Erythroblast (primary cell): ENCODE data around the gene ADARB1.
A peak's percentile ranks its signal among the peaks of the same experiment; 100 is the strongest.
"Not testable (repeated sequence)": the region's sequence is repeated elsewhere in the genome, so short reads cannot be mapped to it uniquely, and the experiment has no call there.

ENCODE experiments used
- DNase-seq, 2 experiments: peaks; one replicate each; lab custom pipeline; 2025; lab: John Stamatoyannopoulos, UW
- GATA1 ChIP-seq: IDR thresholded peaks from 2 replicates; pipeline ENCODE4 v1.6.1; 2011; ENCODE audit warnings: low read depth, mild to moderate bottlenecking, control low read depth, low read length, moderate library complexity
- POLR2A ChIP-seq: IDR thresholded peaks from 2 replicates; pipeline ENCODE4 v1.6.1; 2011; ENCODE audit warnings: mild to moderate bottlenecking, low read length

The ADARB1 gene, protein sequence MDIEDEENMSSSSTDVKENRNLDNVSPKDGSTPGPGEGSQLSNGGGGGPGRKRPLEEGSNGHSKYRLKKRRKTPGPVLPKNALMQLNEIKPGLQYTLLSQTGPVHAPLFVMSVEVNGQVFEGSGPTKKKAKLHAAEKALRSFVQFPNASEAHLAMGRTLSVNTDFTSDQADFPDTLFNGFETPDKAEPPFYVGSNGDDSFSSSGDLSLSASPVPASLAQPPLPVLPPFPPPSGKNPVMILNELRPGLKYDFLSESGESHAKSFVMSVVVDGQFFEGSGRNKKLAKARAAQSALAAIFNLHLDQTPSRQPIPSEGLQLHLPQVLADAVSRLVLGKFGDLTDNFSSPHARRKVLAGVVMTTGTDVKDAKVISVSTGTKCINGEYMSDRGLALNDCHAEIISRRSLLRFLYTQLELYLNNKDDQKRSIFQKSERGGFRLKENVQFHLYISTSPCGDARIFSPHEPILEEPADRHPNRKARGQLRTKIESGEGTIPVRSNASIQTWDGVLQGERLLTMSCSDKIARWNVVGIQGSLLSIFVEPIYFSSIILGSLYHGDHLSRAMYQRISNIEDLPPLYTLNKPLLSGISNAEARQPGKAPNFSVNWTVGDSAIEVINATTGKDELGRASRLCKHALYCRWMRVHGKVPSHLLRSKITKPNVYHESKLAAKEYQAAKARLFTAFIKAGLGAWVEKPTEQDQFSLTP

DNA sequence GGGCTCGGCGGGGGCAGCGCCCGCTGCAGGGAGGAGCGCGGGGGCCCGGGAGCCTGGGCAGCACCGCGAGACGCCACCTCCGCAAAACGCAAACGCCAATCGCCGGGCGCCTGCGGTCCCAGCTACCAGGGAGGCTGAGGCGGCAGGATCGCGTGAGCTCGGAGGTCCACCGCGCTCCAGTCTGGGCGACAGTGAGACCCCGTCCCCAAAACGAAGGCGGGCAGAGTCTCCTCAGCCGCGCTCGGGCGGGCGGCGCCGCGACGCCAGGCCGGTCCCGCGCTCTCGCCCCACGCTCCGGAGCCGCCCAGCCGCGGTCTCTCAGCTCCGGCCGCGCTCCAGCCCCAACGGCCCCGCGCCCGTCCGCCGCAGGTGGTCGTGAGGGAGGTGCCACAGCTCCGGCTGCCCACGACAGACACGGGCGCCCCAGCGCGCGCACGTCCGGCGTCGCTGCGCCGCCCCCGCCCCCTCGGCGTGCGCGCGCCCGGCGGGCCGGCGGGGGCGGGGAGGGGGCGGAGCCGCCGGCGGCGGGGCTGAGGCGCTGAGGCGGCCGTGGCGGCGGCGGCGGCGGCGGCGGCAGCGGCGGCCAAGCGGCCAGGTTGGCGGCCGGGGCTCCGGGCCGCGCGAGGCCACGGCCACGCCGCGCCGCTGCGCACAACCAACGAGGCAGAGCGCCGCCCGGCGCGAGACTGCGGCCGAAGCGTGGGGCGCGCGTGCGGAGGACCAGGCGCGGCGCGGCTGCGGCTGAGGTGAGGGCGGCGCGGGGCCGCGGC is at the start of gene ADARB1:
TSS of gene ADARB1 (plus strand) at position 533 of the 770 bp plus-strand sequence. CDS start 97,077 bp downstream, outside the sequence.
- DNase-seq, result peak; percentile 82 to 87

DNA sequence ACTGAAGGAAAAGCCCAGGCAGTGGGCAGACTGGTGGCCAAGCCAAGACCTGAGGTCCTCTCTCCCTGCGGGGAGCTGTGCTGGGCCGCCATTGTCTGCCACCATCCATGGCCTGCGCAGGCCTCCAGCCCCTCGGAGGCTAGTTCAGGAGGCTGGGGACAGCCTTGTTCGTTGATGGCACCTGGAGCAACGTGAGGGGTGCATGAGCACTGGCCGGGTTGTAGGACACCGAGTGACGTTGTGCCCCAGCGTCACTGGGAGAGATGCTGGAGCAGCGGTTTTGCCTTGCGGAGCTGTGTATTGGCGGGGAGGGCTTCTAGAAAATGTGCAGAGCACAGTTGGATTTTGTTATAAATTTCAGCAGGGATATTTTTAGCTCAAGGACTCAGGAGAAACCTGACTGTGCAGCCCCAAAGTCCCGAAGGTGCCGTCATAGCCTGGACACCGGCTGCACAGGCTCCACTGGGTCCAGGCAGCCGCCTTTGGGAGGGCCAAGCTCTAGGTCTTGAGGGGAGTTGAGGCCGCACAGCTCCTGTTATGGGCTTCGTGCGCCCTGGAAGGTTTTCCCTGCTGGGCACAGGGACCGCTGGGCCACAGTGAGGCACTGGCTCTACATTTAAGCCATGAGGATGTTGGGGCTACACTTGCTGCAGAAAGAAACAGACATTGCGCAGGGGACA is 48.2 kb upstream of the ADARB1 start:
- TF ChIP-seq GATA1 (no peak), POLR2A (no peak)
- DNase-seq, result no peak

More for the DNA sequence above, at the start of gene ADARB1:
- peak; percentile 76 for TF ChIP-seq POLR2A
- TF ChIP-seq GATA1, result no peak

DNA sequence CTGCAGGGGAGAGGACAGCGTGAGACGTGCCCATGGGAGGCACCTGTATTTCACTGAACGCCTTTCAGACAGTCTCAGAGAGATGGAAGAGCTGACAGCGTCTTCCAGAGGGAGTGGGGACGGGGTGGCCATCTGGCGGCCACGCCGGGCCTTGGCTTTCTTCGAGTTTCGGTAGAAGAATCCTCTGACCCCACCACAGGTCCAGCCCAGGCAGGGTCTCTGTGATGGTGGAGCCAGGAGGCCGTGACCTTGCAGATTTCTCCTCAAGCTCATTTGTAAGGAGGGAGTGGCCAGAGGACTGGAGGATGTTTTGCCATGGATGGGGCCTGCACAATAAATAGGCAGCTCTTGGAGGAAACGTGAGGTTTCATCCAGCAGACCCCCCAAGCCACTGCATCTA is 47.6 kb upstream of the ADARB1 start:
- TF ChIP-seq GATA1, result no peak
- no peak for TF ChIP-seq POLR2A
- no peak for DNase-seq

DNA sequence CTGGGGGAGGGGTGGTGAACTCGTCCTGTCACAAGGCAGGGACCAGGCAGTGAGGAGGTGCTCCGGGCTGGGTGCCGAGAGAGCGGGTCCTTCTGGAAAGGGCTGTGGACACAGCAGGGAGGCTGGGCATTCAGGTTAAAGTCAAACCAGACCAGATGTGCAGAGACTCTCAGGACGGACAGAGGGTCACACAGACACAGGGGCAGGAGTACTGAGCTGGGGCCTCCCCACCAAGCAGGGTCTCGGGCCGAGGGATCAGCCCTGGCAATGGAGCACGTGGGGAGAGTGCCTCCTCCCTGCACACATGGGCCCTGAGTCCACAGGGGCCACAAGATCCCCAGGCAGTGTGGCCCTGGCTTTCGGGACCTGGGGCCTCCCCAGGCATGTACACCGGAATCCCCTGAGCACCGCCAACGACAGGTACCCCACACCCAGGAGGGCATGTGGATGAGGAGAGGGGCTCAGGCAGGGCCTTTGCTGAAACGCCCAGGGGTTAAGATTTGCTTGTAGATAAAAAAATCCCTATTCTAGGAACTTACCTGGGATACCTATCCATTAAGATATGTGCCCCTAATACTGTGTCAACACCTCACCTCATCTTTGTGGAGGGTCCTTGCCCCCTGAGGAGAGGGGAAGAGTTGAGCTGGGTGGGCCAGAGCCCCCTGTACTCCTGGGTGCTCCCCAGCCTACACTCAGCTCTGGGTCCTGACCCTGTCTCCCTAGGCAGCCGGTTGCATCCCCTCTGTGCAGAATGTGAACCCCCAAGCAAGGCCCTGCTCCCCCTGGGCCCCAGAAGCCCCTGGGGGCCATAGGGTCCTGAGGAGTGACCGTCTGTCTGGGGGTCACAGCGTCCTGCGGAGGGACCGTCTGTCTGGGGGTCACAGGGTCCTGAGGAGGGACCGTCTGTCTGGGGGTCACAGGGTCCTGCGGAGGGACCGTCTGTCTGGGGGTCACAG is 46.9 kb upstream of the ADARB1 start:
- TF ChIP-seq POLR2A, result no peak
- TF ChIP-seq GATA1, result no peak

DNA sequence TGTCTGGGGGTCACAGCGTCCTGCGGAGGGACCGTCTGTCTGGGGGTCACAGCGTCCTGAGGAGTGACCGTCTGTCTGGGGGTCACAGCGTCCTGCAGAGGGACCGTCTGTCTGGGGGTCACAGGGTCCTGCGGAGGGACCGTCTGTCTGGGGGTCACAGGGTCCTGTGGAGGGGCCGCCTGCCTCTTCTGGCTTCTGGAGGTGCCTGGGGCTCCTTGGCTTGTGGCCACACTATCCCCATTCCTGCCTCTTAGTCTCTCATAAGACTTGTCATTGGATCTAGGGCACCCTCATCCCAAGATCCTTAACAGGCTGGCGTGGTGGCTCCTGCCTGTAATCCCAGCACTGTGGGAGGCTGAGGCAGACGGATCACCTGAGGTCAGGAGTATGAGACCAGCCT is 45.7 kb upstream of the ADARB1 start:
- DNase-seq, result not testable (repeated sequence)

More for the DNA sequence above, 46.9 kb upstream of the ADARB1 start:
- no peak for DNase-seq

DNA sequence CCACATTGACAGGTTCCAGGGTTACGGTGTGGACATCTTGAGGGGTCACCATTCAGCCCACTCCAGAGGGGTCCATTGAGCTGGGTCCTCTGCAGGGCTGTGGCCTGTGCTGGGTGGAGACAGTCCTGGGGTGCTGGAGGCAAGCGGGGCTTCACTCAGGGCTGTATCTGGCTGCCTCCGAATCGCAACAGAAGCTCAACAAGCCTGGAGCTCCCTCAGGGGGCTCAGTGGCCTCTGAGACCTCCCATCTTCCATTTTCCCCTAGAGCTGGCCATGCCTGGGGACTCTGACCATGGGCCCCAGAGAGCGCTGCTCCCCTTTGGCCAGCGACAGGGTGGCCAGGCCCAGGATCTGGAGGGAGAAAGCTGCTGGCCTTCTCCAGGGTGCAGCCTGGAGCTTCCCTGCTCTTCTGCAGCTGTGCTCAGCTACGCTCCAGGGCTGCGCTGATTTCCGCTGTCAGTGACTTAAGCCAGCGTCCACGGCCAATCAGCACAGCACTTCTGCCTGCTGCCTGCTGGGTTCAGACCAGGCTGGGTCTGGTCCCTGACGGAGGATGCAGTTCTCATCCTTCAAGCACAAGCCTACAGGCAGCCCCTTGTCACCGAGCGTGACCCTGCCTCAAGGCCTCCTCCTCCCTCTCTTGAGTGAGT is 45.0 kb upstream of the ADARB1 start:
- DNase-seq, result no peak
- no peak for TF ChIP-seq POLR2A
- TF ChIP-seq GATA1, result no peak

DNA sequence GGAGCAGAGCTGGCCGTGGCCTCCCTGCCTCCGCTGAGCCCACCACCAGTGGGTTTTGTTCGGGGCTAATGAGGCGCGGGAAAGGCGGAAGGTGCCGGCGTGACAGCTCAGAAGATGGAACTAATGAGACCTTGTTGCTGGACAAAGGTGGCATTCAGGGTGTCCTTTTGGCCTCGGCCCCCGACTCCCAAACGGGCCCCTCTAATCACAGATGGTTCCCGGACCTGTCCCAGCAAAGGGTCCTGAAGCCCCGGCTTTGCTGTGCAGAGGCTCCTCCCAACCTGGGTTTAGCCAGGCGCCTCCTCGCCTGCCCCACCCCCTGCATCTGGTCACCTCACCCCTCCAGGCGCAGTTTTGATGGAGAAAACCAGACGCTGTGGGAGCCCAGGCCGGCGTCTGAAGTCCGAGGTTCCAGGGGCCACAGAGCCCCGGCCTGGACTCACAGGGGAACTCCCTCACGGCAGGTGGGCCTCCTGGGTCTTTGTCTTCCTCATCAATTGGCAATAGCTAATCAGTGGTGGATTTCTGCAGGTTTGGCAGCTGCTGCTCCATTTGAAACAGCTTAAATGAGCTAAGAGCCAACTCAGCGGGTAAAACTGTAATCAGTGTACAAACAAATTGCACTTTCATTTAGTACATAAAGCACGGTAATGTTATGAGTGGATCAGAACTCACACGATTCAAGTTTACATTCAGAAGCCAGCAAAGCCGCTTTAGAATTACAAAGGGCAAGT is 44.3 kb upstream of the ADARB1 start:
- TF ChIP-seq GATA1, result no peak
- DNase-seq, result no peak

DNA sequence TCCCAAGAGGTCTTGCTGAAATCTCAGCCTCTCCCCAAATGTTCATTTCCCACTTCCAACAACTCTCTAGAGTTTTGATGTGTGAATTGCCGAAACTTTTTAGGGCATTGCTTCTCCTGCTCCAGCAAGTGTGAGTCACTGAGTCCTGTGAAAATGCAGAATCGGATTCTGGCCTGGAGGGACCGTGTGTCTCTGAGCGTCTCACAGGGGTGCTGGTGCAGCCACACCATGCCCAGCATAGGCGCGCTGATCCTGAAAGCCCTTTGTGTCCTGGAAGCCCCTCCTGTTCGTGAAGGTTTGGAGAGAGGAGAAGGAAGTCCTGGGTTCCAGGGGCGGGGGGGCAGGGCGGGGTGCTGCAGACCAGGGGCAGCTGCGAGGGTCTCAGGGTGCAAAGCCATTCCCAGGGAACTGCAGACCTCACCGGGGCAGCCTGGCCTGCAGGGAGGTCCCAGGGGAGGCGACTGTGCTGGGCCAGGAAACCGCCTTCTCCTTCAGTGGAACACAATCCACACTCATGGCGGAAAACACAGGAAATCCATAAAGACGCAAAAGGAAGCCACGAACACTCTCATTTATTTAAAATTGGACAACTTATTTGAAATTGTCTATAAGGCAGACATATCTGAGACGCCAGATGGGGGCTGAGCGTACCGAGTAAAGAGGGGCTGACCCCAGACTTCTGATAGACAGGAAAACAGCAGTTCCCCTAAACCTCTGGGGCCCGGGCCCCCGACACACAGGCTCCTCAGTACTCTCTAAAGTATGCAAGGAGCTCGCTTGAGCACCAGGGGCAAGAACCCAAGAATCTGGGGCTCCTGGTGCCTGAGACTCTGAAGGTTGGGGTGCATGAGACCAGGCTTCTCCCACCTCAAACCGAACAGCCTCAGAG is 43.5 kb upstream of the ADARB1 start:
- DNase-seq, result no peak
- no peak for TF ChIP-seq POLR2A

DNA sequence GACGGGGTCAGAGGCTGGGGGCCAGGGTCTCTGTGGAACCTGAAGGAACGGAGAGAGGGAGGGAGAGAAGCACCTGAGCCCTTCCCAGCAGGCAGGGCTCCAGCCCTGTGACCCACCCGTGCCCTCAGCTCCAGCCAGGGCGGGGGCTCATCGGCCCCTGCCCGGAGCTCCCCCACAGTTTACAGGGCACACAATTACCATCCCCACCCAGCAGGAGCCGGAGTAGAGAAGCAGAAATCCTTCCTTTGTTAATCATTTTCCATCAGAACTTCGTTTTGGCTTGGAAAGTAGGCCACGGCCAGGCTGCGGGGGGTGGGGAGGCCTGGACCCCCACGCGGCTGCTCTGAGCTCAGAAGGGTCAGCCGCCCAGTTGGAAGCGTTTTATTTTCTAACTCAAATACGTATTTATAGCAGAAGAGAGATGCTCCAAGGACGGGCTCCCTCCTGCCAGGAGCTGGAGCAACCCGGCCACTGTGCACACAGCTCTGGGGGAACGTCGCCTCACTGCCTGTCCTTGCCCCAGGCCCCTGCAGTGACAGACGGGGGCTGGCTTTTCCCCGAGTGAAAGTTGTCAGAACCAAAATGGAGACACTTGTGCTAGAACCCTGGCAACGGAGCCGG is 42.7 kb upstream of the ADARB1 start:
- TF ChIP-seq POLR2A (no peak), GATA1 (no peak)
- DNase-seq, result no peak

DNA sequence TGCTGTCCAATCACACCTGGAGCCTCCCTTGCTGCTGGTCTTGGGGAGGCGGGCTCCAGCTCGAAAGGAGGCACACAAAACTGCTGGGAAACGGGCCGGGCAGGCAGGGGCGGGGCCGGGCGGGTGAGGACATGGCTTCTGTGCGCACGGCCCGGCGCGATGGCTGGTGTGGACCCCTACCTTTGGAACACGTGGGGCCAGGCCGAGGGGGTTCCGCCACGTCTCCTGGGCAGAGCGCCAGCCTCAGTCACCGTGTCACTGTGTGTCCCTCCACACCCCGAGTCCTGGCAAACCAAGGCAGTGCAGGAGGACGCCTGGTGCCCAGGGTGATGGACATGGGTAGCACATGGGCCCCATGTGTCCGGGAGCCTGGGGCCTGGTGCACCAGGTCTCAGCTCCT is 42.0 kb upstream of the ADARB1 start:
- no peak for TF ChIP-seq POLR2A
- TF ChIP-seq GATA1, result no peak
- DNase-seq, result no peak
